ENCODE data around the gene PTP4A2.

Gene PTP4A2

DNA sequence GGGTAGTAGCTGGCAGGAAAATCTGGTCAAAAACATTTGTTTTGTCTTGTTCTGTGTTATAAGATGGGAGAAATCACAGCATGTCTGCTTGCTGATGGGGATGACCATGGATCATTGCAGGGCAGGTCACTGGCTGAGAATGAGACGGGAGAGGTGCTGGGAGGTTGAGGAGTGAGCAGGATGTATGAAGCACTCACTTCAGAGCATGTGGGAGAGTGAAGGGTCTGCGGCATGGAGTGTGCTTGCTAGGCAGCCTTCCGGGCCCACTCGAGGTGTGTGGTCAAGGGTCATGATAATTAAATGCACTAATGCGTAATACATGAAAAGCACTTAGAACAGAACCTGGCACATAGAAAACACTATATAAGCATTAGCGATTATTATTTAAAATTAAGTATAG, 80.3 kb downstream of the PTP4A2 start:
- DNase-seq: no peak

Measured in activated CD4-positive, alpha-beta T cell treated with anti-CD3 and anti-CD28 coated beads for 48 hours (primary cell).